ENCODE measurements around the gene KRT82.

GRCh38 chr12:52389313-52390207 is 16.6 kb downstream of the KRT82 start:
- TF ChIP-seq CTCF (IDR thresholded peaks at IDR 0.05) (no peak), POLR2A (IDR thresholded peaks at IDR 0.05) (no peak), POLR2AphosphoS5 (IDR thresholded peaks at IDR 0.05) (no peak)

Data from prostate gland (tissue), 2 donors.